GM18873 (cell line): ENCODE measurements around the gene PSG5.
"Not testable (repeated sequence)": the region's sequence is repeated elsewhere in the genome, so short reads cannot be mapped to it uniquely, and the experiment has no call there.

Source experiments
- ATAC-seq: cut with Tn5 transposase; IDR thresholded peaks from one replicate; pipeline ENCODE4 v1.9.1; 2021; ENCODE audit warnings: mild to moderate bottlenecking, moderate library complexity, moderate number of reproducible peaks; ENCODE audit not compliant: unreplicated experiment, low FRiP score

Gene PSG5

DNA sequence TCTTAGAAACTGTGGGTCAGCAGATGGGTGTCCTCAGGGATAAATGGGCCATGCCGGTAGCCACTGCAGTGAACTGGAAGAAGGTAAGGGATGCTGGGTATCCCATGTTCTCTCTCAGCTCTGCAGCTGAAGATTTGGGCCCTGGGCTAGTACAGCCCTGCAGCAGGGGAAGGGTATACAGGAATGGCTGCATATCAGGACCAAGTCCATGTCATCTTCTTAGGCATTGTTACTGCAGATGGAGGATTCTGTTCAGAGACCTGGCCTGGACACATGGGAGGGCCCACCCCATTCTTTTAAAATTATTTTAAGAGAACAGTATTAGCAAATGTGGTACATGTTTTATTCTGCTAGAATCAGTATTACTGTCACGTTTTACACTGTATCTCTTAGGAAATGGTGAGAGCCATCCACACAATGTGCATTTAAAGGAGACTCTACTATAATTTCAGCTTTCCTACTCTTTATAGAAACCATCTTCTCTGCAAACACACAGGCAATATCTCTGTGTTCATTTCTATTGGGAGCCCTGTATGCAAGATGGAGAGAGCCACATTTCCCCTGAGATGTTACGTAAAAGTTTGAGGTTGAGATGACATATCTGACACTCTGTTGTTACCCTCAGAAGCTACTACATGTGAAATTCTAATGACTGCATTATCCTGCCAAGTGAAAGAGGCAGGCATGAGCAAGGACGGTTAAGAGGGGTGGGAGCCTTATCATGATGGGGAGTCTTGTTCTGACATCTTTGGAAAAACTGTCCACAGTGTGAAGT is 6.2 kb upstream of the PSG5 start:
- not testable (repeated sequence) for ATAC-seq

DNA sequence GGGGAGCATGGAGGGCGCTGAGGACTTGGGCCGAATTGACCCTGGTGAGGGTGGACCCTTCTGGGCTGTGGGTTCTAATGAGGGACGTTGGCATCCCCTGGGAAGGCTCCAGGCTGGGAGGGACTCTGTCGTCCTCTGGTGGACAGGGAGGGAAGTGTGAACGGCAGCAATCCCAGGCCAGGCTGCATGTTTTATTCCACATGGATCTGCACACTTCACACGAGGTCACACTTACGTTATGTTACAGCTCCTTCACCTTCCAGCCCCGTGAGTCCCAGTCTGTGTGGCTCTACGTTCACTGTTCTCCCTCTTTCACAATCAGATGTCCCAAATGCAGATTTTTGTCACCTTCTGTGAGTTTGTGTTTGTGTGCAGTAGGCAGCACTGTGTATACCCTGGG is 1.8 kb upstream of the PSG5 start:
- not testable (repeated sequence) for ATAC-seq

DNA sequence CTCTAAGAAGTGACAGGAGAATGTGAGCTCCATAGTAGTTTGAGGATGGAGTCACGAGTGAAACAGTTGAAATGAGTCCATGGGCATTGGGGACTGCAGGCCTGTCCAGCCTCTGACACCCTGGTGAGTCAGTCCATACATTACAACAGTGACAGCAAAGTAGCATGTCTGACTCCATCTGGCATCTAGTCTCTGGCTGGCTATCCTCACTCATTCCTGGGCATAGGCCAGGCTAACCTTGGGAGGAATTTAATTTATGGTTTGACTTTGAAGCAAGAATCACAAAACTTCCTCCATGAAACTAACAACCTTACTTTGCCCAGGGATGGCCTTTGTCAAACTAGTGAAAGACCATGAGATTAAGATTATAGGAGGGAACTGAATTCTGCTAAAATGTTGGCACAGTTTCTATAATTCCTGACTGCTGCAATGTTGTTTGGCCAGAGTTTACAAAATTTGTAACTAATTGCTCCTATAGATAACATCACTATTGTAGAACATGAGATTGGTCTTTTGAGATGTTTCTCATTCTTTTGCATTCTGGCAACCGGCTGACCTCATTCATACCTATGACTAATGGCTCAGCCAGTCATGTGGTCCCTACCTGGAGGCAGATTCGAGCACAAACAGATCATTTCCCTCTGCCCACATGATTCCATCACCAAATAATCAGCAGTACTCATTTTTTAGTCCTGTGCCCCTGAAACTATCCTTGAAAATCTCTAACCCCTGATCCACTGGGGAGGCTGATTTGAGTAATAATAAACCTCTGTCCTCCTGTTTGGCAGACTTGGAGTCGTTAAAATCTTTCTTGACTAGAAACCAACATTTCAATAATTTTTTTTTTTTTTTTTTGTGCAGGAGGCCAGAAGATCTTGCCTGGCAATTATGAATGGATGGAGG is 4.2 kb downstream of the PSG5 start:
- ATAC-seq: not testable (repeated sequence)

DNA sequence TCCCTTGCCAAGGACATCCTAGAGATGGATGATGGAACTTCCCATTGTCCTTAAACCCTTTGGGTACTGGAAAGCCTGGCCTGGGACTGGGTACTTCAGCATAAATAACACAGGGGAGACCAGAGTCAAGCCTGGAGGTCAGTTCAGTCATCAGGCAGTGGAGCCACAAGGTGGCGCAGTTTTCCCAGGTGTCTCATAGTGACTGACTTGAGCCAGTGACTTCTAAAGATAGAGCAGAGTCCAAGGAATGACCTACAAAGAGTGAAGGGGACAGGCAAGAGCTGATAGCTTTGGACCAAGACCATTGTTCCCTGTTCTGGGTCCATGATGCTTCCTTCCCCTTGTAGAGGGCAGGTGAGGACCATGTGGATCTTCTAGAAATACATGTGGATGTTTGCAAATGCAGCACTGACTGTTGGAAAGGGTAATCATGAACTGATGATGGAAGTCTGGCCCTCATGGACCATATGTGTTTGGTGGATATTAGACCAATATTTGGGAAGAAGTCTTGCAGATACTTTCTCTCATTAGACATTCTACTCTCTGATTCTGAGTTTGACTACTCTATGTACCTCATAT is 6.7 kb downstream of the PSG5 start:
- not testable (repeated sequence) for ATAC-seq

DNA sequence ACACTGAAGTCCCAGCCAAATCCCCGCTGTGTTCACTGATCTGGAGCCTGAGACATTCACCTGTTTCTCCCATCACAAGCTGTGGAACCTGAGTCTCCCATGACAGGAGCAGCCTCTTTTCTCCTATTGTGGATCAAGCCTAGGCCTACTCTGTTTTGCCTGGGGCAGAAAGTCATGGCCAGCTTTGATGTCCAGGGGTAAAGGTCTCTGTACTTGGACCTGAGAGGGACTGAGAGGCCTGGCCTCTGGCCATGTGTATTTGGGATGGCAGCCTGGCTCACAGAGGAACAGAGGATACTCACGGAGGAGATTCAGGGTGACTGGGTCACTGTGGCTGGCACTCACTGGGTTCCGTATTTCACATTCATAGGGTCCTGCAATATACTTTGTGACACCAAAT is 7.8 kb downstream of the PSG5 start:
- not testable (repeated sequence) for ATAC-seq

DNA sequence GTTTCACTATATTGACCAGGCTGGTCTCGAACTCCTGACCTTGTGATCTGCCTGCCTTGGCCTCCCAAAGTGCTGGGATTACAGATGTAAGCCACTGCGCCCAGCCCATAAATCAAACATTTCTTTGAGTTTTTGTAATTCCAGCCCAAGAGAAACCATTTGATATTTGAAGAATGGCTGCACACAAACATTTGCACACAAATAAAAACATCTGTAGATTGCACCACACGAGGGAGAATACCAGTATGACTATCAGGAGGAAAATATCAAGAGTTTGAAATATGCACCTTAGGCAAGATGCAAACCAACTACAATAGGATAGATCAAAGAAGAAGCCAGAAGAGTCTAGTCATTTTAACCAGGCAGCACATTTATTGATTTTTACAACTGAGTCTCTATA is 20.4 kb downstream of the PSG5 start:
- not testable (repeated sequence) for ATAC-seq

DNA sequence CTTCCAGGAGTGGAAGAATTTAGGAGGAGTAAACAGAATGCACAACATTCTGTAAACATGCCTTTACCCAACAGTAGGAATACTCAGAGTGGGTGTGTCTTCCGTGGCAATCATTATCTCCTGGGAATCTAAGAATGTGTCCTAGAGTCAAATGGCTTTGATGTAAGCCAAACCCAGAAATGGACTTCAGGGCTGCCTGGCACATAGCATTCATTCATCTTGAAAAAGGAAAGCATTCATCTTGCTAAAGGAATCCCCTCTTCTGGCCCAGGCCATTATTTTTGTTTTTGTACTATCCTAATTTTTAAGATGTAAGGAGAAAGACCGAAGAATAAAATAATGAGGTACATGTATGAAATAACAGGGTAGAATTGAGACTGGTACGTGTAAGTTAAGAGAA is 23.2 kb downstream of the PSG5 start:
- not testable (repeated sequence) for ATAC-seq

DNA sequence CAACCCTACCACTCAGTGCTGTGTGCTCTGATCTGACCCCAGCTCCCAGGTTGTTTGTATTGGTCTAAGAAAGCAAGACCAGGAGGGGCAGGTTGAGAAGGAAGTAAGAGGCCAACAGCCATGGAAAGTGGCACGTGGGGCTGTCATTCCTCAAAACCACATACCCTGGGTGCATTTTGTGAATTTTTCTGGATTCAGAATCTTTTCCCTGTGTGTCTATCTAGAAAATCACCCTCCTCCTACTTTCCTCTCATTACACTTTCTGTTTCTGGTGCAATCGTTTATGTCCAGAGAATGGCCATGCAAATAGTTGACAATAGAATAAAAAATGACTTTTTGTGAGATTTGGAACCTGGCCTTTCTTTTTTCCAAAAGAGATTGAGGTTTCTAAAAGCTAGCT is 24.1 kb downstream of the PSG5 start:
- not testable (repeated sequence) for ATAC-seq

DNA sequence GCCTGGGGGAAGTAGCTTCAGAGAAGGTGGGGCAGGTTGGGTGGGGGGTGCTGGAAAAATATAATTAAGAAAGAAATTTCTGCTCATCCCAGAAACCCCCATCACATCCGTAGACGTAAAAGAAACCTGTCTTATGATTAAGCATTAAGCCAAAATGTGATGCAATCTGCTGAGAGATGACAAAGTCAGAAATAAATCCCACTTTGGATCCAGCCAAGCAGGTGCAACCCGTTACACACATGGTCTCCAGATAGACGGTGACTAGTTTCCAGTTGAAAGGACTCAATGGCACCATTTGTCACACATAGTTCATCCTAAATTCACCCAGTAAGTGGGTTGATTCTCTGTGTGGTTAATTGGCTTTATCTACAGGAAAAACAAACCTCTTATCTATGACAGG is 34.1 kb downstream of the PSG5 start:
- no peak for ATAC-seq

DNA sequence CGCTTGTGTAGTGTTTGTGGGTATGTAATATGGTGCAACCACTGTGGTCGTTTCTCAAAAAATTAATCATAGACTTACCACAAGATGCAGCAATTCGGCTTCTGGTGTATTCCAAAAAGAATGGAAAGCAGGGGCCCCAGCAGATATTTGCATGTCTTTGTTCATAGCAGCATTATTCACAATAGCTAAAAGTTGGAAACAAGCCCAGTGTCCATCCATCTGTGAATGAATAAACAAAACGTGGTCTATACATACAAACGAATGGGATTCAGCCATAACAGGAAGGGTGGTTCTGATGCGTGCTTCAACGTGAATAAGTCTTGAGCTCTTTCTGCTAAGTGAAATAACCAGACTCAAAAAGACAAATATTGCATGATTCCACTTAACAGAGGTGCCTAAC is 36.5 kb downstream of the PSG5 start:
- not testable (repeated sequence) for ATAC-seq

DNA sequence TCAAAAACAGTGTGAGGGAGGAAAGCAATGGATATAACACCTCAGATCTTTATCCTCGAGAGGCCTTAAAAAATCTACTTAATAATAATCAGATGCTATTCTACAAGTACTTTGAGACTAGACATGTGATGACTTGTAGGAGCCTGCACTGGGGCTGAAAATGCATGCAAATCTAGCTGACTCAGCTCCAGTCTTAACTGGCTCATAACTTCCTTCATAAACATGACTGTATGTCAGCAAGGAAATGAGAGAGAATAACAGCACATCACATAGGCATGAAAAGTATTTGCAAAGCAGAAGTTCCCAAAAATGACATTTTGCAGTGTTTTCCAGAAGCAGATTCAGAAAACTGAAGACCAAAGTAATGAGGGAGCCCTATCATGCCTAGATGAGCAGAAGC is 38.1 kb downstream of the PSG5 start:
- no peak for ATAC-seq

DNA sequence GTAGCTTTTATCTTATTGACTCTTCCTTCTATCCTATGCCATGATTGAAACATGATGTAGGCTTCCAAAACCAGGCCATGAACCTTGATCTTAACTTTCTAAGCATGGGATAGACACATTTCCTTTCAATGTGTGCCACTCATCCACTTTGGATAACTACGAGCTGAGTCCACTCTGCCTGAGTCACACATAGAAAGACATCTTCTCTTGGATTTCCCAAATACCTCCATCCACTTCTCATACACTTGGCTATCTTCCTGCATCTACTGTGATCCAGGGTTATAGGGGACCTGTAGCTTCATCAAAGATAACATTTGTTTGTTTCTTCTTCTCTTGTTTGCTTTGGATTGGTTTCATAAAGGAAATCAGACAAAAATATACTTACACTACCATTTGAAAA is 44.6 kb downstream of the PSG5 start:
- not testable (repeated sequence) for ATAC-seq

DNA sequence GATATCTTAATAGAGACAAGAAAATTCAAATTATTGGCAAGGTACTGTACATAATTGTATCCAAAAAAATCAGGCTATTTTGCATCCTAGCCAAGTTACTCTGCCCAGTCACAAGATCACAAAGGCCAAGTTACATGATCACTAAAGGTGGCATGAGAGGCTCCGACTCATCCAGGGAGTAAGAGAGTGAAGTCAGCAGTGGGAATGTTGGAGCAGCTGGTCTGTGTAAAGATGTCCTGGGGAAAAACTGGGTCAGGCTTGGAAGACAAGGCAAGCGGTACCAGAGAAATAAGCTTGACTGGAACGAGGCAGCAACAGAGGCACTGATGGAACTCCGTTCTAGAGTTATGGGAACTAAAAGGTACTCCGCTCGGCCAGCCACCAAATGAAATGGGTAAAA is 53.6 kb downstream of the PSG5 start:
- no peak for ATAC-seq

DNA sequence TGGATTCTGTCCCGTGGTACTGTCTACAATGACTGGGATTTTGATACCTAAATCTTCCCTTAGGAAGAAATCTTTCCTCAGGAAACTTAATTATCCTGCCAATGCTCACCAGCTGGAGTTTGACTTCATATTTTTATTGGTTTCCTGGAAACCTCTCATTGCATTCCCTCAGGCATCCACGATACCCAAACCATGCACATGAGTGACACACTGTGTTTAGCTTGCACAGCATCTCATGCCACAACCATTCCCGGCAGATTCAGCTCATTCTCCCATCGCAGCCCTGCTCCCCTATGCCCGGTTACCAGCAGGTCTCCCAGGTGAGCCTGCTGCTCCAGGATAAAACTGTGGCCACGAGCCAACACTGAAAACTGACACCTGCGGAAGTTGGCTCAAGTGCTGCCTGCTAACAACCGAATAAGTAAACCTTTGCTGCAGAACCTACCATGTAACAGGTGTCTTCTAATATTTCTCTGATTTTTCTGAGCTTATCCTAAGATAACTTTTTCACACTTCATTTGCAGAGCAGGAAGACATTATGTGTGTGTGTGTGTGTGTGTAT is 55.0 kb downstream of the PSG5 start:
- not testable (repeated sequence) for ATAC-seq

DNA sequence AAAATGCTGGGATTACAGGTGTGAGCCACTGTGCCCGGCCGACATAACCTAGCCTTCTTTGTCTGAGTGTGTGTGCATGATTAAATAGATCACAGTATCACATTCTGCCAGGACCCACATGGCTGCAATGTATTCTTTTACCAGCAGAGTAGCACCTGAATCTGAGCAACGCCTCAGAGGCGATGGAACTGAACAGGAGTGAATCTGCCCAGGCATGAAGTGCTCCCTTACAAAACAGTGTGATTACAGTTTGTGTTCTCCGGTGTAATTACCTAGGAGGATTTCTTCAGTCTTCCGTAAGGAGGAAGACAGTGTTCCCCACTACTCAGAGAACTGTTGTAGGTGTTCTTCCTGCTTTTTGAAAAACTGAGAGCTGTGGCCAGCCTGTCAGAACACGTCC is 57.1 kb downstream of the PSG5 start:
- ATAC-seq: not testable (repeated sequence)

DNA sequence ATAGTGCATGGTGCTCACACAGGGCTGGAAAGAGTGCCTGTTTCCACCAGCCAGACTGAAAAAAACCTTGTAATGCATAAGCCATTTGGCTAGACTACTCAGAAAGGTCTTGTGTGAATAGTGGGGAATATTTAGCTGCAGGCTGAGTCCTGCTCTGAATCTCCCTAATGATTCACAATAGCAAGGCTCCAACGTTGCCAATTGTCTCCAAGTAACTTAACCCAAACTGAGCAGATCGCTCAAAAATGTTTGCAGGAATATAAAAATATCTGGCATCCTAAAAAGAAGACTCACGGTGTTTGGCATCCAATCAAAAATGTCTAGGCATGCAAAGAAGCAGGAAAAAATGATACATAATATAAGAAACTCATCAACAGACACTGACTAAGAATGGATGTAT is 59.0 kb downstream of the PSG5 start:
- ATAC-seq: not testable (repeated sequence)

DNA sequence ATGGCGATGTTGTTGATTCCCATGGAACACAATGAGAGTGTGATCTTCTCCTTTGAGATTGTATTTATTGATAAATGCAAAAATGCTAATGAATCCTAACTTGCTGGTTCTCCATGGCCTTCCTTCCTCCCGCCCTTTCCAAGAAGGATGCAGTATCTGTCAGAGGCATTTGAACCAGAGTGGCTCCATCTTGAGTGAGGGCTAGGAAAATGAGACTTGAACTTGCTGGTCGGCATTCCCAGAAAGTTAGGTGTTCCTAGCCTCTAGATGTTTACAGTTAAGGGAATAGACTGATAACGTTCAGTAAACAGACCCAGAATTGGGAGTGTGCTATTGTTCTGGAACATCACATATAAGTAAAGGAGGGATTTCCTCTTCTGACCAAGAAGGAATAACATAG is 59.6 kb downstream of the PSG5 start:
- ATAC-seq: no peak

DNA sequence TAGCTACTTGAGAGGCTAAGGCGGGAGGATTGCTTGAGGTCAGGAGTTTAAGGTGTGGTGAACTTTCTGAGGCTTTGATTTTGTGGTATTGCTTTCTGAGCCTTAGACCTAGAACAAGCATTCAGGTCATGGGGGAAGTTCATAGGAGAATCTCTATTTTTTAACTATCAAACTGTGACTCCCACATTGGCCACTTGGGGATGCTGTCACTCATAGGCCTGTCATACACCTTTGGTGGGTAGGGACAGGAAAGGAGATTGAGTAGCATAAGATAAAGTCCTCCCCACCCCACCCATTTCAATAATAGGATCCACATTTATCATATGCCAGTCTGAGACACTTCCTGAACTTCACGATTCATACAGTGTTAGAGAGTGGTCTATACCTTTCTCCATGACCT is 62.0 kb downstream of the PSG5 start:
- ATAC-seq: no peak

DNA sequence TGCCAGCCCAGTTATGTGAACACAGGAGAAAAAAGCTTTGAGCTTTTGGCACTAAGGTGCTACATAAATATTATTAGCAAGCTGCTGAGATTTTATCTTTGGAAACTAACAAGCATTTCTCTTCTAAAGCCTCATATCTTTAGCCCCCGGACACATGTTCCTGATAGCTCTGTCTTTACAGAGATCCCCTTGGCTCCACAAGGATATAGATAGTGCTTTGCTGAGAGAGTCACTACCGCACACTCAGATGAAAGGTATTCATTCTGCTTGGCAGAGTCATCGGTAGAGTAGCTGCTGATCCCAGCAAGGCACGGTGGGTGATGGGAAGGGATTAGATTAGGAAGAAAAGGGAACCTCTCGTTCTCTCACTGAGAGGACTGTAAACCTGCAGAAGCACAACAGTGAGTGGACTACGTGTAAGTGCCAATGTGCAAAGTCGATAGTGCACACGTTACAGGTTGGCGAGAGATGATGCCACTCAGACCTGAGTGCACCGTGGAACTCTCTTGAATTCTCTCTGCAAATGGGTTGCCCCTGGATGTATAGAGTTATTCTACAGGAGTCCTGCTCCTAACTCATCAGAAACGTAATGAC is 65.8 kb downstream of the PSG5 start:
- ATAC-seq: not testable (repeated sequence)

DNA sequence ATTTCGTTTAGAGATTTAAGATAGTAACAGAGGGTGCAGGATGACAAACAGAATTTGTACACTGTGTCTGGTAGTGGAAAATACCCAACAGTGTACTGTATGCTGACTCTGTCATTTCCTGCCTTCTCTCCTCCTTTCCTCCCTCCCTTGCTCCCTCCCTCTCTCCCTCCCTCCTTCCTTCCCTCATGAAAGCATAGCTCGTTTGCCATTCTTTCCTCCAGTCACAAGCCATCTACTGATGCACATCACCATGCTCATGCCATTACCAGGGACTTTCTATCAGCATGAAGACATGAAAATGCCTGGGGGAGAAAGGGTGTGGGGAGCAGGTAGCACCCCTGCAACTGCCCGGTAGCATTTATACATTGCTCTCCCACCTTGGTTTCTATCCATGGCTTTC is 66.8 kb downstream of the PSG5 start:
- not testable (repeated sequence) for ATAC-seq
